GM21528 (cell line): Measurements from ENCODE around the gene ORMDL2.
"Not testable (repeated sequence)": the region's sequence is repeated elsewhere in the genome, so short reads cannot be mapped to it uniquely, and the experiment has no call there.

Experiments used
- ATAC-seq: cut with Tn5 transposase; IDR thresholded peaks from one replicate; pipeline ENCODE4 v1.9.1; 2021; ENCODE audit warnings: mild to moderate bottlenecking, moderate library complexity; ENCODE audit not compliant: unreplicated experiment, low FRiP score

Gene ORMDL2

GRCh38 chr12:55827806-55828205 lies 10.0 kb downstream of the ORMDL2 start:
- ATAC-seq: no peak

DNA sequence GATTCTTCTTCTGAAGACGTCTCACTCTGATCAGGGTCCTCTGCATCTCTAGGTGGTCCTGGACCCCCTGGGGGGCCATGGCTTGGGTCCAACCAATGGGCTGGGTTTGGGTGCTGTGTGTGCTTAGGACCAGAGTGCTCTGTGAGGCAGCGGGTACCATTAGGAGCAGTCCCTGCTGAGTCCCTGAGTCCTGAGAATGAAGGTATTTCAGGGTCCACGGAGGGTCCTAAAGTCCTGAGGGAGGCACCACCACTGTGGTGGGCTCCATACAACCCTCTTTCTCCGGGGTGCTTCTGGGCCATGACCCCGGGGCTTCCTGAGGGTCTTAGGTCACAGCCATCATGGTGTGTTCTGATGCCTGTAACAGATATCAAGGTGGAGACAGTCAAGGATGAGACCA lies 10.5 kb downstream of the ORMDL2 start:
- no peak for ATAC-seq

DNA sequence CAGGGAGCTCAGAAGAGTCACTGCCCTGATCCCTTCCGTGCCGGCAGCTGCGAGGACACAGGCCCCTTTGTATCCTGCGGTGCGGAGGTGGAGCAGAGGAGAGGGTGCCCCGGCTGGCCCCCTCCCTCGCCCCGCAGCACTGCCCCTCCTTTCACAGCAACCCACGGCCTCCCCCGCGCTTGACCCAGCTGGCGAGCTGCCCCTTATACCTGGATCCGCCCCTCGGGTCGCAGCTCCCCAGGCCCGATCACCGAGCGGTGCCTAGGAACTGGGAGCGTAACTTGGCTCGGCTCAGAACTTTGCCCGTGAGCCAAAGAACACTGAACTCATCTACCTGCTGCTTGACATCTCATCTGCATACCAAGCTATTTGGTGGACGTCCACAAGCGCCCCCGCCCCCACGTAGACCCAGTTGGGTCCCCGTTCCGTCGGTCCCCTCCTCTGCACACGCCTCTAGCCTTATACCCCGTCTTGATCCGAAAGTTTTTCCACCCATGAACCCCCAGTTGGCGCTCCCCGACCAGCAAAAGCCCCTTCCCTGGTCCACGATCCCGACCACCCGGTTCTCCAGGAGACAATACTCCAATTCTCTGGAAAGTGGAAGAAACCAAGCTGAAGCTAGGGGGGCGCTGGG lies 12.2 kb downstream of the ORMDL2 start:
- peak; percentile 28 for ATAC-seq

DNA sequence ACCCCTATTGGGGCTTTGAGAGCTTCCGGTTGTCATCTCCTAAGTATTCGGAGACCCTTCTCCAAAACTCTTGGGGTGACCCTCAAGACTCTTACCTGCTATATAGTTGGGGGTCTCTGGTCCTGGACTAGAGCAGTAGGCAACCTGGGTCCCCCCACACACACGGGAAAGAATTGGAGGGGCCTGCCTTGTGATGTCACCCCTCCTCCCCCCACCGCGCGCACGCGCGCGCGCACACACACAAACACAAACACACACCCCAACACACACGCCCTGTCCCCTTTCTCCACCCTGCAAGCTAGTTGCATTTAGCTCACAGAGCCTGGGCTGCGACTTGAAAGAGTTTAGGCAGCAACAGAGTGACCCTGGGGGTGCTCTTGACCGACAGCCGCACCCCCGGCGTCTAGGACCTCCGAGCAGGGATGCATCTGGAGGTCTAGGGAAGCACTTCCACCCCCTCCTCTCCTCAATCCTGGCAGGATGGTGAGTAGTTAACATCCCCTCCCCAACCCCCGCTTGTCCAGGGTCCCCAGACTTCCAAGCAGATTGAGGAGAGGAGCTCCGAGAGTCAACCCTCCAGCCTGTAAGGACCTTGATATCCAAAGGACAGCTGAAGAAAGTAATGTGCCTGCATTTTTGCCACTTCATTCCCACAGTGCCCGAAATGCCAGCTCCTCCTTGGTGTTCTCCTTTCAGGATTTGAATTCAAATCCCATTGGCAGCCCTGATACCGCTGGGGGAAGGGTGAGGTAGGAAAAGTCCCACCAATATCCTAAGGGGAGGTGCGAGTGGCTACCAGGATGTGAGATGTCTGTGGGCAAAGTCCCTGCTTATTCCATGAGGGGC lies 13.0 kb downstream of the ORMDL2 start:
- no peak for ATAC-seq

GRCh38 chr12:55831447-55831815 lies 13.6 kb downstream of the ORMDL2 start:
- no peak for ATAC-seq

DNA sequence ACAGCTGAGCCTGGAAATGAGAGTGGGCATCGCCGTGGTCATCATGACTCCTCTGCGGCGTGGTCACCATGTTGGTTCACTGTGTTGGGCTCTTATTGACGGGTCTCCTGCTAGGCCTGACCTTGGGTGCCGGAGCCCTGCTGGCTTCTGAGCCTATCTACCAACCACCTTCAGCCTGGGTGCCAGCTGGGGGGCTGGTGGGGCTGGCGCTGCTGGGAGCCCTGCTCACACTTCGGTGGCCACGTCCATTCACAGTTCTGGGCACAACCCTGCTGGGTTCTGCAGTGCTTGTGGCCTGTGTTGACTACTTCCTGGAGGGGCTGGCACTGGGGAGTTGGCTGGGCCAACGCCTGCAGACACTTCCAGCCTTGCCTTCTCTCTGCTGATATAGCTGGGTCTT lies 15.2 kb downstream of the ORMDL2 start:
- ATAC-seq: no peak

DNA sequence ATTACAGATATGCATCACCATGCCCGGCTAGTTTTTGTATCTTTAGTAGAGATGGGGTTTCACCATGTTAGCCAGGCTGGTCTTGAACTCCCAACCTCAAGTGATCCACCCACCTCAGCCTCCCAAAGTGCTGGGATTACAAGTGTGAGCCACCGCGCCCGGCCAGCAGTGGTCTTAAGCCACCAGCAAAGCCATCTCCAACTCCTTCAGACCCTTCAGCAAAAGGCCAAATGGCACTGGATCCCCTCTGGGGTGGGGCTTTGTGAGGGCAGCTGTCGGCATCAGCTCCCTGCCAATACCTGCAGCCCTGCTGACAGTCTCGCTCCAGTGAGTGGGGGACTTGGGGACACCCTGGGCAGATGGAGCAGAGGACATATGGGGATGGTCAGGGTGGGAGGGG lies 16.6 kb downstream of the ORMDL2 start:
- ATAC-seq: not testable (repeated sequence)

DNA sequence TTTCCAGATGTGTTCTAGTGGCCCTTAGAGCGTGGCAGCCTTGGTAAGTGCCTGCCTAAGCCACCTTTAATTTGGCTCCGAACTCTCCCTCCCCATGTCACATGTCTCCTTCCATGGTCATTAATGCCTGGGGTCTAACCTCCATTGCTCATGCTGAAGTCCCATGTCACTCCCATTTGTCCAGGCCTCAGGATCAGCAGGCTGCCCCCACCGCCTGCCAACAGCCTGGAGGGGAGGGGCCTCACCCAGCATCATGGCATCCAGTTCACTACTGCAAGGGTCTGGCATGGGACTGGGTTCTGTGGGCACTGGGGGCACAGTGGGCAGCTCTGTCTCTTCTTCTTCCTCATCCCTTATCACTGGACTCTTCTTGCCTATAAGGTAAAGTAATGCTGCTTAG lies 20.5 kb downstream of the ORMDL2 start:
- ATAC-seq: no peak

GRCh38 chr12:55839345-55840140 lies 21.7 kb downstream of the ORMDL2 start:
- no peak for ATAC-seq

DNA sequence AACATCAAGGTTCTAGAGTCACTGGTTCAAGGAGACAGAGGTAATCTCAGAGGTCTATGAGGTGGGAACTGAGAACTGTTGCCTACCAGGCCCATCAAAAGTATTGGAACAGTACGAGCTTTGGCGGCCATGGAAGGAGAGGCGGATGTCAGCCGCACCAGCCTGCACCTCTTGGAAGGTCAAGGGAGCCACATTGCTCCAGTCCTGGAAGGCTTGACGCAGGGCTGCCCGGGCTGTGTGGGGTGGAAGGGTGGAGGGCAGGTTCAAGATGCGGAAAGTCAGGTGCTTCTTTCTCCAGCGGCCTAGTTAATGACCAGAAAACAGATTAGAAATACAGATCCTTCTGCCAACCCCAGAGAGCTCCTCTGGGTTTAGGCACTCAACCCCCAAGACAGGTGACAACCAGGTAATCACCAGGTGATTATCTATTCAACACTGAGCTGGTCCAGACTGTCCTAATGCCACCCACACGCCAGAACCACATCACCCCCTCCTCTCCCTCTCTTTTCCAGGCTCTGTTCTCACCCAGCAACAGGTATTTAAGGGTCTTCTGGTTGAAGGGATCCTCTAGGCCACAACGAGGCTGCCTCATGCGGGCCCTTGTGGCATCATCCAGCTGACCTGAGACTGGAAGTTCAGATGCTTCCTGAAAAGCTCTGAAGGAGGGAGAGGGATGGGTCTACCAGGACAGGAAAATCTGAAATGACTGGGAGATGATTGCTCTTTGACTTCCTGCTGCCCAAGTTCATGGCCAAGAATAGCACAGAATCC lies 22.9 kb downstream of the ORMDL2 start:
- no peak for ATAC-seq

GRCh38 chr12:55842681-55843429 lies 25.0 kb downstream of the ORMDL2 start, which contains the start of gene MMP19:
Gene MMP19 (minus strand): TSS chr12:55842936. CDS start chr12:55842830, 106 bp downstream.
- ATAC-seq: no peak

DNA sequence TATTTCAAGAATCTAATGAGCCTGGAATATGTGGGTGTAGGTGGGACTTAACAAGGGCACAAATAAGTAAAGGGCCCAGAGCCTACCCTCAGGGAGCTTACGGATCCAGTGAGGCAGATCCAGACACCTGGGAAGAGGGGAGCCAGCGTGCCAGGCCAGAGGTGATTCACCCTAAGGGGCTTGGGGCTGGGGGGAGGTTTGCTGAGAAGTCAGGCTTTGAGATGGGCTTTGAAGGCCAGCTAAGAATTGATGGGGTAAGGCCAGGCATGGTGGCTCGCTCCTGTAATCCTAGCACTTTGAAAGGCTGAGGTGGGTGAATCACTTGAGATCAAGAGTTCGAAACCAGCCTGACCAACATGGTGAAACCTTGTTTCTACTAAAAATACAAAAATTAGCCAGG lies 25.6 kb downstream of the ORMDL2 start:
- no peak for ATAC-seq

DNA sequence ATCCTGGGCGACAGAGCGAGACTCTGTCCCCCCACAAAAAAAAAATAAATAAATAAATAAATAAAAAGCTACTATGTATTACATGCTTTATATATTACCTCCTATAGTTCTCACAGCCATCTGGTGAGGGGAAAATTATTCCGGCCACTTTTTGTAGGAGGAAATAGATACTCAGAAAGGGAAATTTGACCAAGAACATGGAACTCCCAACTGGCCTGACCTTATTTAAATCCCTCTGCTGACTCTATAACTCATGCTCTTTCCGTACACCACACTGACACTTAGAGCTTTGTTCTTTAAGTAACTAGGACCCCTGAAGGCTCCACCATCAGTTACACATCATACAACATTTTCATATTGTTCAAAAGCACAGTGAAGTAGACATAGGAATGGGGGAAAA lies 27.1 kb downstream of the ORMDL2 start:
- ATAC-seq: no peak

GRCh38 chr12:55845361-55845760 lies 27.5 kb downstream of the ORMDL2 start:
- ATAC-seq: no peak

DNA sequence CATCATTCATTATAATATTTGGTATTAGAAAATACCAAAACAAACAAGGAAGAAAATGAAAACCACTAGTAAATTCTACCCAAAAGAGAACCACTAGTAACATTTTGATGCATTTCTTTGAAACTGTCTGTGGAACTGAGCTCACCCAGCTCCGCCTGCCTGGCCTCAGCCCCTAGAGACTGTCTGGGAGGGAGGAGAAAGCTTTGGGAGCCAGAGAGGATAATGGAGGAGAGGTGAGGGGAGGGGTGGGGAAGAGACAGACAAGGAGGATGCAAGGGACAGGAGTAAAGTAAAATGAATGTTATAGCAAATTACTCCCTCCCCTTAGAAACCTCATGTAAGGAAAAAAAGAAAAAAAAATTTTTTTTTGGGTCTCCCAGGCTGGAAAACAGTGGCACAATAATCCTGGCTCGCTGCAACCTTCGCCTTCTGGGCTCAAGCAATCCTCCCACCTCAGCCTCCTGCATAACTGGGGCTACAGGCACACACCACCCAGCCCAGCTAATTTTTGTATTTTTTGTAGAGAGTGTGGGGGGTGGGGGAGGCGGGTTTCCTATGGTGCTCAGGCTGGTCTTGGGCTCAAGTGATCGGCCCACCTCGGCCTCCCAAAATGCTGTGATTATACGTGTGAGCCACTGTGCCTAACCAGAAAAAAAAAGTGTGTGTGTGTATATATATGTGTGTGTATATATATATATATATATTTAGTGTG lies 28.1 kb downstream of the ORMDL2 start:
- no peak for ATAC-seq

DNA sequence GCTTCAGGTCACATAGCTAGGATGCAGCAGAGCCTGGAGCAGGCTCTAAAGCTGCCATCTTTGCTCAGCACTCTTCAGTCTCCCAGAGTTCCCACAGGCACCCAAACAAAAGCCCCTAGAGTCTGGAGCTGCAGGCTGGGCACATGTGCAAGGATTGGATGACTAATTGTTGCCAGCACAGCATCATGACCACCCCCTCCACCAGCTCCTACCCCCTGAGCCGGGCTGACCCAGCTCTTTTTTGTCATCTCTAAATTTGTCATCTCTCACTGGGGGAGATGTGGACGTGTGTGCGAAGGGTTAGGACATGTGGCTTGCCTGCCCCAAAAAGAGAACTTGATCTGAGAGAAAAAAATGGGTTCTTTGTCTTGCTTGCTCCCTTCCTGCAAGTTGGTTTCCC lies 29.2 kb downstream of the ORMDL2 start:
- no peak for ATAC-seq

- ATAC-seq: no peak
These were observed 29.9 kb downstream of the ORMDL2 start for GRCh38 chr12:55847603-55848291.

DNA sequence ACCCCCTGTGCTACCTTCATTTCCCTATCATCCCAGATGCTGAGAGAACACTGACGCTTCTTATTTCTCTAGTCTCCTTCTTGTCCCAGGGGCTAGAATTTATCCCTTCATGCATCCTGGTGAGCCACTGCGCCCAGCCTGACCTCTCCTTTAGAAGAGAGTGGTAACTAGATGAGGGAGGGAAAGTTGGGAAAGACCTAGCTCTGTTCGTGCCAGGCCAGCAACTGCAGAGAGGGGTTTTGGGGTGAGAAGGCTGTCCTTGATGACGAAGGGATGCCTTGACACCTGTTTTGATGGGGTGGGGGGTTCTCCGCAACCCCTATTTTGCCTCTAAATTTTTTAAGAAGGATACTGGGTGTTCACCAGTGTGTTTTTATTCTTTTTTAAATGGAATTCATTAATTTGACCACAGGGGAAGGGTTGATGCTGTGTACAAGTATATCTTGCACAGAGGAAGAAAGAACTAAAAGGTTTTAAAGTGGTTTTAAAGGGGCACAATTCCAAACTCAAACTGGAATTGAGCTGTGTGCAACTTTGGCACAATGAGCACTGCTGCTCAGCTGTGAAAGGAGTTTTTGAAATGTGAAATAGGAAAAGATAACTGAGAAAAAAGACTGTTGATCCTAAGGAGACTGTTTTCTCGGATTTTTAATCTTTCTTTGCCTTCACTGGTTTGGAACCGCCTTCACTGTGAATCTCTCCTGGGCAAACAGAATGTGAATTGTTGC lies 31.9 kb downstream of the ORMDL2 start:
- ATAC-seq: no peak
